CD4-positive, alpha-beta T cell treated with Interferon gamma for 1 hour (primary cell): ENCODE data around the gene ARHGAP6.
"Not testable (repeated sequence)": the region's sequence is repeated elsewhere in the genome, so short reads cannot be mapped to it uniquely, and the experiment has no call there.

Experiments
- DNase-seq: peaks from one replicate; pipeline ENCODE4 v3.0.0-alpha.2; 2020

Gene ARHGAP6

GRCh38 chrX:11641349-11642065 is 24.2 kb downstream of the ARHGAP6 start:
- no peak for DNase-seq

DNA sequence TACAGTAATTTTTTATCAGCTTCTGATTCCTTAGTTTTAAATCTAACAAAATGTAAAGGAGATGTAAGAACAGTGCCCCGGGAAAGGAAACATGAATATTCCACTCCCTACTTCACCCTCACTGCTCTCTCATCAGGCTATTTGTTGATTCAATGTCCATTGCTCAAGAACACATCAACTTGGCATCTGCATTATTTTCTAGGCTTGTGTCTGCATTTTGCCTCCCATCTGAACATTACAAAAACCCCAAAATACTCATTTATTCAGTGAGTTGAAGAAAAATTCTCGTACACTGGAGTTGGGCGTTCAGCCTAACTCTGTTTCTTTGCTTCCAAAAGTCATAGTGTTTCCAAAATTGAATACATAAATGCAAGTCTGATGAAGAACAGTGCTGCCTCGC is 25.6 kb downstream of the ARHGAP6 start:
- DNase-seq, result no peak

DNA sequence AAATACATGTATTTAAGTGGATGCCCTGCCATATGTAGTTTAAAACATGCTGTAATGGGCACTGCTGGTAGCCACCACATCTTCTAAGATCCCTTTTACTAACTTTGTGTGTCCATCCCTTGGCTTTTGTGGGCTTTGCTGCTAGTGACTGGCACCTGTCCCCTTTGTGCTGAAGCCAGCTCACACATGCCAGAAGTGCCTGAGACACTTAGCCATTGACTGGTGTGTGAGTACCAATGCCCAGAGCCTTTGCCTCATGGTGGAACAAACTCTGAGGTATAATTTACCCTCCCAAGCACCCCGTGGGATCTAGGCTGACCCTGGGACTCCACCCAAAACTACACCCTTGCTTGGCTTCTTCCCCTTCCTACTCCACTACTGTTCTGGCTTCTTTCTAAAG is 33.0 kb downstream of the ARHGAP6 start:
- no peak for DNase-seq

DNA sequence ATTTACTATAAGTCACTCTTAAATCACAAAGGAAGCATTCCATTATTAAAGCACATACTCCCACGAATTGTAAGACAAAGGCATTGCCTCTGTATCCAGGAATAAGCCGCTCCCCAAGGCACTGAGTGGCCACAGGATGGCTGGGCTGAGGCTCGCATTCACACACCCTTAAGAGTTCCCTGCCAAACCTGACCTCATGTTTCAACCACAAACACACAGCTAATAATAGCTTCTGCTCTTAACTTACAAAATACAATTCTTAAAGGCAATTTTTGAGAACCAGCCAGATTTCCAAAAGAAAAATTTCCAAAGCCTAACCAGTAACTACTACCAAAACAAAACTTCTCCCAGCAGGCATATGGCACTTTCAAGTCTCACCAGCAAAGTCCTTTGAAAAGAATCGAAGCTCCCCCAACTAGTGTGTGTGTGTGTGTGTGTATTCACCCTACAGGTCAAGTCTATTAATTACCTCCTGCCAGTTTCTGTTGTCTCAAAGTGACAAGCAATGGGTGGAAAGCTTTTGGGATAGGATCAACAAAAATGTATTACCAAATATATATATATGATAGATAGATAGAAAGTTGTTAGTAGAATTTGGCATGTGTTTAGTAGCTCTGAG is 36.0 kb downstream of the ARHGAP6 start:
- no peak for DNase-seq

DNA sequence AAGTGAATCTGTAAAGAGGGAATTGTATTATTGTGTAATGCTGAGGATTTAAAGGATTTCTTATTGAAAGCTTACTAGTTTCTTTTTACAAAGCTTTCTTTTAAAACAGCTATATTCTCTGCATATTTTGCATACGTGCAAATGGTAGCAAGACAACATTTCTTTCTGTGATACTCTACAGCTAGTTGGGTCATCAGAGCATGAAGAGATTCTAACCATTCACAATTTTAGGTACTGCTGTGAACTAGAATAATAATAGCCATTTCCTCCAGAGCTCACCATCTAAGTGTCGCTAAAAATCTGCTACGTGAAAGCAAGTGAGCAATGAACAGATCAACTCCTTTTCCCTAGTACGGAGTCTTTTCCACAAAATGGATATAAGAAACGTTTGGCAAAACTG is 37.3 kb downstream of the ARHGAP6 start:
- DNase-seq, result no peak

DNA sequence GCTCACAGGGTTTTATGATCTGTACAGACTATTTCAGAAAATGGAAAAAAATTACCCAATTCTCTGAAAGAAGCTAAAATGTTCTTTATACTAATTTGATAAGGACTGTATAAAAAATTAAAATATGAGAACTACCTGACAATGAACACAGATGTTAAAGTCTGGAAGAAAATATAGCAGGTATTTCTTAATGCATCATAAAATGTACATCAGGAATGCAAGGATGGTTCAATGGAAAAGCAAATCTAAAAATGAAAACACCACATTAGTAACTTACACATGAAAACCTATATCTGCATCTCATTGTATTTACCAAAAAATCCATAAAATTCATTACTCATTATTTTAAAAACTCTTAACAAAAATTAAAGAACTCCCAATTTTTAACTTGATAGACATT is 39.4 kb downstream of the ARHGAP6 start:
- DNase-seq, result no peak

DNA sequence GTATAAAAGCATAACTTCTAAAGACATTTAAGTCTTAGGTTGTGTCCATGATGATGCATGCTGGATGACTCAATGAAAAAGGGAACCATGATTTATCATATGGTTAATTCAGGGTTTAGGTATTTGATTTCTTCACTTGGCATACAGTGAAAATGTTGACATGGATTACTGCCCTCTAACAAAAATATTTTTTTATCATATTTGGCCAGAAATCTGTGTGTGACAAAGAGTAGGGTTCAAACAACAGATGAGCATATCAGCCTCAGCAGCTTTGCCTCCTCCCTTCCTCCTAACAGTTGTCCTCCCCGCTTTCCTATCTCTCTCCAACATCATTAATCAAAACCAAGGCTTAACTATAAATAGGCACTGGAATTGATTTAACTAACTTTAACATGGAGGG is 46.3 kb downstream of the ARHGAP6 start:
- DNase-seq, result no peak

- DNase-seq, result not testable (repeated sequence)
Observed at GRCh38 chrX:11614253-11614652, 51.5 kb downstream of the ARHGAP6 start.

DNA sequence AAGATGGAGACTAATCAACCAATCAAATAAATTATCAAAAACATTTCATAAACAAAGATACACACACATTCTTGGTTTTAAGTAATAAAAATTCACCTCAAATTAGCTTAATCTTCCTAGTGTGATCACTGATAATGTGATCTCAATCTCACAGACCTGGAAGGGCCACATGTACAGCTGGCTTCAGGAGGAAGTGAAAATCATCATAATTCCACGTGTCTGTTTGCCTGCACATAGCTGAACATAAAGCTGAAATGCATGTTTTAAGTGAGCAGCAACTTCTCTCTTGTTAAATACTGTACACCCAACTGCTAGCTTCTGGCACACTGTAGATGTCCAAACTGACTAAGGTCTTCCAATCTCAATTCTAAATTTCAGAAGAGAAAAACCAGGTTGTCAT is 53.8 kb downstream of the ARHGAP6 start:
- no peak for DNase-seq

DNA sequence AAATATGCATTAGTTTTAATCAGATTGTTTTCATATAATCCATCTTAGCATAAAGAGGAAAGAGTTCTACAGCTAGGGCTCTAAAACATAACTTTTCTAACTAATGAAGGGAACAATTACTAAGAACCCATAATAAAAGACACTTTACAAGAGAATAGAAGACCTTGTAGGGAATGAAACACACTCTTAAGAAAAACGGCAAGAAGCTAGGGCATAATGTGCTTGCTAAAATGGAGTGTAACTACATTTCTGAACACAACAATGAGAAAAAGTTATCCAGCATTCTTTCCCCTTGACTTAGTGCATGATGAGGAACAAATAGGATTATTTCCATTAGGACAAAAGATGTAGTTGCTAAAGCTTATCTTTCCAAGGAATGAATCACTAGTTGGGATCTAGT is 54.6 kb downstream of the ARHGAP6 start:
- no peak for DNase-seq

GRCh38 chrX:11609109-11609508 is 56.6 kb downstream of the ARHGAP6 start:
- no peak for DNase-seq

GRCh38 chrX:11606408-11606807 is 59.3 kb downstream of the ARHGAP6 start:
- no peak for DNase-seq

DNA sequence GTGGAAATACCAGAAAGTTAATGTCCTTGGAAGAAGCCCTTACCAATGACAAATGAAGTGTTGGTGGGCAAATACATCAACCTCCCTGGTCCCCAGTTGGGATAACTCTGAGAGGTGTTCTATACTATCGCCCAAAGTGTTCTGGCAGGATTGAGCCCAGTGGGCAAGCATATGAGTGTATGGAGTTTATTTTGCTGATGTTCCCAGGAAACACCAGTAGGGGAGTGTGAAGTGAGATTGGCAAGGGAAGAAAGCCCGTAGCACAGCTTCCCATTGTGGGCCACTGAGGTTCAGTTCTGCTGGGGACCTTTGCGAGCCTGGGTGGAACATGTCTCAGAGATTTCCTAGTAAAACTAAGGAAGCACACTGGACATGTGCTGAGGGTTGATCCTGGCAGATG is 65.1 kb downstream of the ARHGAP6 start:
- DNase-seq, result no peak

DNA sequence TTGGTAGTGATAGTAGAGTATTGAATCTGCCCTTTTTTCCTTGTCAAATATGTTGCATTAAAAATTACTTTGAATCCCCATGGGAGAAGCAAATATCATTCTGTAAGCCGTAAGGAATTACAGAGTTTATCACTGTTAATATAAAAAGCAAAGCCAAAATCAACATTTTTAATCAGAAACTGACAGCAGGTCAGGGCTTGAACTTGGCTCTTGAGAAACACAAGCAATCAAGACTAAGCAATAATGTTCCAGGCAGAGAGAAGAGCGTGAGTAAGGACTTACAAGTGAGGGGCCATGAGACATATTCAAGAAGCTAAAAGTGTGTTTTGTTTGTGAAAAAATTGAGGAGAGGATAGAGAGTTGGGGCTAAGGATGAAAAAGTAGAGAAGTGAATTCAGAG is 68.2 kb downstream of the ARHGAP6 start:
- DNase-seq, result no peak

DNA sequence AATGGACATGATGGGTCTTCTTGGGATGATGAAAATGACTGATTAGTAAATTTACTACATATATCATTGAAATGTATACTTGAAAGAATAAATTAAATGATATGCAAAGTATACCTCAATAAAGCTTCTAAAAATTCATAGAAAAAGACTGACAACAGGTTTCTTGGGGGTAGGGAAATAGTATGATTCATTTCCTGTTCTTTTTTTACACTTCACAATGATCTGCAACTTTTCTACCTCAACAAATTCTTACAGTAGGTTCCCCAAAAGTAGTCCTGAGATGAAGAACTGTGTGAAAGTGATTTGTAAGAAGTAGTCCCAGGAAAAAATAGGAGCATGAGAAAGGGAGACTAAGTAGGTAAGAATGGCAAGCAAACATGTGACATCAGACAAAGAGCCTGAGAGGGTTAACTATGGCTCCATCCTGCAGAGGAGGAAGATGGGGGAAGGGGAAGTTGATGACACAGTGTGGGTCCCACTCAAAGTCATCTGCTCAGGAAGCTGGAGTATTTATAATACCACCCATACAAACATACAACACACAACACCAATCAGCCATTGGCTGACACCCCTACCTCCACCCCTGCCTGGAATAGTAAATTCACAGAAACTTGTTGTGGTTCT is 73.9 kb downstream of the ARHGAP6 start:
- no peak for DNase-seq

GRCh38 chrX:11589641-11590040 is 76.1 kb downstream of the ARHGAP6 start:
- DNase-seq, result no peak

GRCh38 chrX:11588097-11588496 is 77.6 kb downstream of the ARHGAP6 start:
- no peak for DNase-seq

- no peak for DNase-seq
Observed at GRCh38 chrX:11585174-11585573, 80.5 kb downstream of the ARHGAP6 start.

- DNase-seq, result no peak
Observed at GRCh38 chrX:11580789-11581188, 84.9 kb downstream of the ARHGAP6 start.

- no peak for DNase-seq
Observed at GRCh38 chrX:11579636-11580600, 85.8 kb downstream of the ARHGAP6 start.

- not testable (repeated sequence) for DNase-seq
Observed at GRCh38 chrX:11578301-11578700, 87.4 kb downstream of the ARHGAP6 start.

DNA sequence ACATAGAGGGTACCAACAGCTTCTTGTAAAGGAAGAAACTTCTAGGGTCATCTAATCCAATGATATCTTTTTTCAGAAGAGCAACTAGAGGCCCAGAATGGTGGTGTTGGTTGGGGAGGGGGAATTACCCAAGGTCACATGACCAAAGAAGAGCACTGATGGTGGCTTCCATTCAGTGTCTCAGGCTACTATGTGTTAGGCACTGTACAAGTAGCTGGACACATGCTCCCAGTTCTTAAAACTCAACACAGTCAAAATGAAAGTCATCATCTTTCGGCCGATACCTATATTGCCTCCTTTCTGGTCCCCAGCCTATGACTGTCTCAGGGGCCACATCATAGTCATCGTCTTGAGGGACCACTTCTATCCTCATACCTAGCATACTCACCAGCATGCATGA is 88.1 kb downstream of the ARHGAP6 start:
- no peak for DNase-seq

DNA sequence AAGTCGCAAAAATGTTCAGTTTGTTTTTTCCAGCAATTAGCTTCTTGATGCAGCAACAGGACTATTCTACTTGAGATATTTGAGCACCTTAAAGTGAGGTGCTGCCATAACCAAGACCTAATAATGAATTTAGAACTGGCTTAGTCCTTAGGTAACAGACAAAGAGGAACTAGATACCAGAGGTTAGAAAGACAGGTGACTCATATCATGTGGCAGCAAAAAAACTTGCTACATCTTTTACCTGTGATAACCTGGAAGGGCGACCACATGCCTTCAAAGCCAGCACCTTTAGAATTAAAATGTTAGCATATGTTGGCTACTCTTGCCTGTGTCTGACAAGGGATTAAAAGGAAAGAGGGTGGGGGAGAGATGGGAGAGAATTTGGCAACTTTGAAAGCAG is 90.4 kb downstream of the ARHGAP6 start:
- no peak for DNase-seq
